HTERT RPE-1 (cell line): Measurements from ENCODE around the gene MYO18A.
"Not testable (repeated sequence)": the region's sequence is repeated elsewhere in the genome, so short reads cannot be mapped to it uniquely, and the experiment has no call there.

Source experiments
- in situ Hi-C: fragments of 300-500 bp; cut with MboI; formaldehyde crosslinking; loops from 4 replicates; pipeline ENCODE4 v1.14.3; 2020; ENCODE audit warnings: low sequenced_read_pairs

Gene MYO18A

DNA sequence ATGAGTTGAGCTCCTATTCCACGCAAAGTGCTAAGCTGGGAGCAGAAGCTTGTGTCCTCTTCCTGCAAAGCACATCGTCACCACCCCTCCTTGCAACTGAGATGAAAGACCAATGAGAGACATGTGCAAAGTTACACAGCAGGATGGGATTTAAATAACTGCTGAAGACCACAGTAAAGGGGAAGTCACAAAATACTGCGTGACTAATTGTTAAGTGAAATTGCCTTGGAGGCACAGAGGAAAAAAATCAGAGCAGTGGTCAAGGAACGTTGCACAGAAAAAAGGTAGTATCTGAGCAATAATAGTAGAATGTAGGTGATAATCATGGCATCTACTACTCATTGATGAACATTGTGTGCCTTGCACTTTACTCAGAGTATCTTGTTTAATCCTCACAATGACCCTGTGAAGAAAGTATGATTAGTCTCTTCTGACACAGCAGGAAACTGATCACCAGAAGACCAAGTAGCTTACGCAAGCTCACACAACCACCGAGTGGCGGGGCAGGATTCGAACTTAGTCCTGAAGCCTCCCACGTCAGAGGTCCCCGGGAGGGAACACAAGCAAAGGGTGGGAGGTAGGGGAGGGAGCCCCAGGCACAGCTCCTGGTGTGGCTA, 15.4 kb upstream of the MYO18A start:
- in situ Hi-C loops: no loop called here

DNA sequence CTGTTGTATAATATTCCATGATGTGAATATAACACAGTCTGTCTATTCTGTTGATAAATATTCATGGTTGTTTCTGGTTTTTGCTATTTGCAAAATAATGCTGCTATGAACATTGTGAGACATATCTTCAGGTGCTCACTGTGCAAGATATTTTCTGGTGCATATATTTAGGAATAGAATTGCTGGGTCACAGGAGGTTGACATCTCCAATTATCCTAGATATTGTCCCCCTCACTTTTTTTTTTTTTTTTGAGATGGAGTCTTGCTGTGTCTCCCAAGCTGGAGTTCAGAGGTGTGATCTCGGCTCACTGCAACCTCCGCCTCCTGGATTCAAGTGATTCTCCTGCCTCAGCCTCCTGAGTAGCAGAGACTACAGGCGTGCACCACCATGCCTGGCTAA, 14.5 kb upstream of the MYO18A start:
- in situ Hi-C loops: no loop called here

DNA sequence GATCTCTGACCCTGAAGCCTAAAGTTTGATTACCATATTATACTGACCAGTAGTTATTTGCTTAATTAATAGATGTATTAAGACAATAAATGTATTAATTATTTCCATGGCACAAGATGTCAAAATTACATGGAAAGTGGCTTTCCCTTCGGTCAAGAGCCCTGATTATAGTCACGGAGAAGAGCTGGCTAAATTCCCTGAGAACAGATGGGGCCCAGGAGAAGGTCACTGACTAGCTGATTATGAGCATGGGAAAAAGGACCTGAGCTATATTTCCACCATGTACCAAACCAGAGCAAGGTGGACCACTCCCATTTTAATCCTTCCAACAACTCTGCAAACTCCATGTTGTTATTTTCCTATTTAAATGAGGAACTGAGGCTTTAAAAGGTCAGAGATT, 12.9 kb upstream of the MYO18A start:
- in situ Hi-C loops: no loop called here

DNA sequence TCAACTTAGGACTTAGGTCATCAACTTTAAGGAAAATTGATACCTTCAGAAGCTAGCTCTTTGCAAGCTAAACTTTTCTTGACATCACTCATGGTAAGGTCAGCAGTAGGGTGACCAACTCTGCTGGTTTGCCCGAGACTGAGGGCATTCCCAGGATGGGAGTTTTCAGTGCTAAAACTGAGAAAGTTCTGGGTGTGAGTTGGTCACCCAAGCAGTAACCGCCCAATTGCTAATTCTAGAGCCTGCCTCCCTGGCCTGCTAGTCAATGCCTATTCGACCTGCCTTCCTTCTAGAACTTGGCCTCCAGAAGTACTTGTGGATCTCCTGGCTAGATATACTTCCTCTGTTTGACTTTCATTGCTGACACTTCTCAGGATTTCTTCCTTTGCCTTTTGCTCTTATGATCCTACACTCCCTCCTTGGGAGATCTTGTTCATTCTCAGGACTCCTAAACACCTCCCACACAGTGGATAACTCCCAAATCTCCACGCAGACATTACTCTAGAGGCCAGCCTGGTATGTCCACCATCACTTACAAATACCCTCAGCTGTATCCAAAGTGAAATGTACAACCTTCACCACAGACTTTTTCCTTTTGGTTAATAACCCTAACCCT, 10.5 kb upstream of the MYO18A start:
- in situ Hi-C loops: no loop called here

DNA sequence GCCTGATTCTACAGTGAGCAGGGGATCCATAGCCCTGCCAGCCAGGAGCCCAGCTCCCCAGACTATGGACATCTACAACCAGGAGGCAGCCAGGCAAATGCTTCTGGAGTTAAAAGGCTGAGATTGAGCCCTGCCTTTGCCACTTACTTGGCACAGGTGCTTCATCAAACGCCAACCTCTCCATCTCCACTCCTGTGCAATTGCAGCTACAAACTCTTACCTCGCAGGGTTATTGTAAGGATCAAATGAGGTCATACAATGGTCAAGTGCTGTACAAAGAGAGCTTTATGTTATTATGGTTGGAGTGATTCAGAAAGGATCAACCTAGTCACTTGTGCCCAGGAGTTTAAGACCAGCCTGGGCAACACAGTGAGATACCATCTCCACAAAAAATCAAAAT, 9.8 kb upstream of the MYO18A start:
- in situ Hi-C loops: no loop called here

DNA sequence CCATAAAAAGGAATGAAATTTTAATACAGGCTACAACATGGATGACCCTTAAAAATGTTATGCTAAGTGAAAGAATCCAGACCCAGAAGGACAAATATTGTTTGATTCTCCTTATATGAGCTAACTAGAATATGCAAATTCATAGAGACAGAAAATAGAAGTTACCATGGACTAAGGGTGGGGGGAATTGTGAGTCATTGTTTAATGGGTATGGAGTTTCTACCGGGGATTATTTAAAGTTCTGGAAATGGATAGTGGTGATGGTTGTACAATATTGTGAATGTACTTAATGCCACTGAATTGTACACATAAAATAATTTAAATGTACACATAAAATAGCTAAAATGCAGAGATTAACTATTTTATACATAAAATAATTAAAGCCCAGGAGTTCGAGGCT, 9.2 kb upstream of the MYO18A start:
- in situ Hi-C loops: no loop called here

DNA sequence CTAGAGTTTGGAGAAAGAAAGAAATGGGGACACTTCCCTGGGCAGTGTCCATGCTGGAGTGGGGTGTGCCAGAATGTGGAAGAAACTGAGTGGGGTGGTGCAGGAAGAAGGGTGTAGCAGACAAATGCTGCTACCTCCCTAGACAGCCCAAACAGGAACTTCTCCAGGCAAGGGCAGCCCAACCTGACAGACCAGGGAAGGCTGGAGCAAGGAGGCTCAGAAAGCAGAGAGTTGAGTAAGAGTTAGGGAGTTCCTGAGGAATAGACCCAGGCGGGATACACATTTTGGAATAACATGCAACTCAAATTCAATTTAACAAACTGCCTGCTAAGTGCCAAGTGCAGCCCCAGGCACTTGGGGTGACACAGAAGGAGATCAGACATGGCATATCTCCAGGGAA, 1.0 kb upstream of the MYO18A start:
- in situ Hi-C loops: no loop called here

DNA sequence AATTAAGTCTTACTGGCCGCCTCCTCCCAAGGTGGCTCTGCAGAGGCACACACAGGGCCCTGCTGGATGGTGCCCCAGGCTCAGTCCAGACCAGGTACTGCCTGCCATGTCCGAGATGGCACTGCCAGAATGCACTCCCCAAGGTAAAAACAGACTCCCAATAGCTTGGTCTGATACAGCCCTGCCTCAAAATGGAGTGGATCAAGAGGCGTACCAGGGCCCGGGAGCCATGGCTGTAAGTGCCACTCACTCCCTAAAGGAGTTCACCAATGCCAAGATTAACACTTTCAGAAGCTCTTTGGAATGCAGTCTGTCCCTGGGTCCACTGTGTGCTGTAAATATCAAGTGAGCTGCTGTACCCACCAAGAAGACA, 576 bp upstream of the MYO18A start:
- in situ Hi-C loops: no loop called here

DNA sequence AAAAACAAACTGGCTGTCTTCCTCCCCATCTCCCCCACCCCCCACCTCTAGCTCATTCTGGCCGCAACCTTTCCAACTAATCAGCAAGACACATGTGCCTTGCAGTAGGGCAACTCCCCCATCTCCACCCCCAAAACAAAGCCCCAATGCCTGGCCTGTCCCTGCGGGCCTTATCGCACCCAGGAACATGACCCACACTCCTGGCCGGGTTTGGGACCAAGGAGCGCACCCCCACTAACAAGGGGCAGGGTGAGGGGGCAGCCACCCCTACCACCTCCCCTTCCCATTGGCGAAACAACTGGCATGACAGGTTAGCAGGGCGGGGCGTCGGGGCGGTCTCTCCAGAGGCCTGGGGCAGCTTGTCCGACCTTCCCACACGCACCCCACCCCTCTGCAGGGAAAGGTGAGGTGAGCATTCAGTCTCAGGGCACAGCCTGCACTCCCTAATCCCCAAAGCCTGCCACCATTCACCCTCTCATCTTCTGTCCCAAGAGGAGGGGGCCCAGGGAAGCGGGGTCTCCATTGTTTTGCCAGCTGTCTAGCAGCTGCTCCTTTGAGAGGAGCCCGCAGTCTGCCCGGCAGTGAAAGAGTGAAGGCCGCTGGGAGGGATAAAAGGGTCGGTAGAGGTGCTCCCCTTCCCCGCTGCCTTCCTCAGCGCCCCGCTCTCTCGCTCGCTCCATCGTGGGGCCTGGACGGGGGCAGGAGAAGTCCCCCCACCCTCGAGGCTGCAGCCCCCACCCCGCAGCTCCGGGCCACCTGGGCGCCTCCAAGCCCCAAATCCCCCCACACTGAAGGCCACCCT, 765 bp downstream of the MYO18A start:
- in situ Hi-C loops: no loop called here

DNA sequence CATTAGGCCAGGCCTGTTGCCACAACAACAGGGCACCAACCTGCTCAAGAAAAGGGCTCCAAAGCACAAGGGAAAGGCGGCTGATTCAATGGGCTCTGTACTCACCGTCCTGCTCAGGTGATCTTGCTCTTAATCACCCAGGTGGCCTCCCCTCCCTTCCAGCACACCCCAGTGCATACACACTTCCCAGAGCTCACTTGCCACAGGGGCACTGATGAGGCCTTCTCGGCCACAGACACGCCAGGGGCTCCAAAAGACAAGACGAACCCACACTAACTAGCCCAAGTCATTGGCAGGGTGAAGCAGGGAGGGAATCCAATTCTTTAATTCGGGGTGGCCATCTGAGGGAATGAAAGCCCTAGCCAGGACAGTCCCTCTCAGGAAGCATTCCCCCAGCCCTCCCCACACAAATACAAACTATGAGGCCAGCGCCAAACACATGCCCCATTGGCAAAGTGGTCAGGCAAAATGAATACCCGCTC, 1.4 kb downstream of the MYO18A start:
- in situ Hi-C loops: no loop called here

DNA sequence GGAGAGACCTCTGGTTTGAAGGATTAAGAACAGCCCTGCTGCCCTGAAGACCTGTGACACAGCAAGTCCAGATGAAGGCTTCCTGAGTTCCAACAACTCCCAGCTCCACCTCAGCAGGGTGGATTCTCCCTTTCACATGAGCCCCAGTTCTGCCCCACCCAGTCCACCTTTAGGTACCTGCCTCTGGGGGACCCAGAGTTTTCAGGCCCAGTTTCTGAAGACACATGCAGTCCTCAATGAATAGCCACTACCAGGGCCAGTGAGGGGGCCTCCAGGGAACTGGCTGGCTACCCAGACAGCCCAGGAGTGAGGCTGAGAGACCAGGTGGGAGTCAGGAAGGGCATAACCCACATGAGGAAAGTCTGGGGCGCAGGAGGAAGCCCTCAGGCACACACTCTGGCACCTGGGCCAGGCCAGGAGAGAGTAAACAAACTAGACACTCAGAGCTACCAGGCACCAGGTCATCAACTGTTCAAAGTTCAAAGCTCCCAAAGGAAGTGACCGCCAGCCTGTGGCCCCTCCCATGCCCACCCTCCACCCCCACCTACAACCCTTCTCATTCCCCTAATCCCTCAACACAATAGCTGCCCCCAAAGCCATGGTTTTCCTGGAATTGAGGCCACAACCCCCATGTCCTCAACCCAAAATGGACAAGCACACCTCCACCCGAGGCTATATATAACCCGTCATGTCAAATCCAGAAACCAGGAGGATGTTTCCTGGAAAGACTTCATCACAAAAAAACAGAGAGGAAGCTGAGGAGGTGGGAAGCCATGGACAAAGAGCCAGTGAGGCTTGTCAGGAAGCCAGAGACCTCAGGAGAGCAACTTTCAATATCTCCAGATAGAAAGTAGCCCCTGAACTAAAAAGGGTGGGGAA, 2.1 kb downstream of the MYO18A start:
- in situ Hi-C loops: no loop called here

DNA sequence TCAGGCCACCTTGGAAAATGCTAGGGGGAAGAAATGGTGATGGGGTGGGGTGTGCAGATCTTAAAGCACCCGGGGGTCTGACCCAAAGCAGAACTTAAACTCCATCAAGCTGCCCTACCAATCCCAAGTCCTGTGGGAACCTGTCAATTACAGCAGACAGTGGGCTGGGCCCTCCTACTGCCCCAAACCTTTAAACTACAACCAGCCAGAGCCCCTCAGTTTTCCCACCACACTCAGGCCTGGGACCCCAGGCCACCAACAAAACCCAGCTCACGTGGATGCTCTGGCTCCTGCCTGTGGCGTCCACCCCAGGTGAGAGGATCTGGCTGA, 2.7 kb downstream of the MYO18A start:
- in situ Hi-C loops: no loop called here

DNA sequence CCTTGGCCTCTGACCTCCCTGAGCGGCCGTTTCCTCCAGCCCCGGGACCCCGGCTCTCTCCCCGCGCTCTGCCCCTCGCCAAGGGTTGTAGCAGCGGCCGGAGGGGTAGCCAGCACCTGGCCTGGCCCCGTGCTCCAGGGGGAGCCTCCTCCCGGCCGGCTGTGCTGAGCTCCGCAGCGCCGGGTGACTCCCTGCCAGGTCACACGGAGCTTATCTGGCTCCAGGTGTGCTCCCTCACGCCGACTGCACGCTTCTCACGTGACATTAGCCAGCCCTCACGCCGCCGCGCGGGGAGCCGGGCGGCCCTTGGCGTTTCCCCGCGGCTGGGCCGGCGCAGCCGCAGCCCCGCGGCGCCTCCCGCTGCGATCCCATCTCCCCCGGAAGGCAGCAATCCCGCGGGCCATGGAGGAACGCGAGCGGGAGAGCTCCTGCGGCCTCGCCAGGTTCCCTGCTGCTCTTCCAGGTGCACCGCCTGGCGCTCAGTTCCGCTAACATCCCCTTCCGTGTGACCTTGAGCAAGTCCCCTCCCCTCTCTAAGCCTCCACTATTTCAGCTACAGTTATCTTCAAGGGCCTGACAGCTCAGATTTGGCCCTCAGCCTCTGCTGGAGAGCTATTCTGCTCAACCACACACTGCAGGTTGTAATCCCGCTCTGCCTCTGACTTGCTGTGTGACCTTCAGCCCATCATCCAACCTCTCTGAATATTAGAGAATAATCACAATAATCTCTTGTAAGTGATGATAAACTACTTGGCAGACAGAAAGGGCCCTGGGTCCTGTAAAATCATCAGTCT, 3.4 kb downstream of the MYO18A start:
- in situ Hi-C loops: no loop called here

DNA sequence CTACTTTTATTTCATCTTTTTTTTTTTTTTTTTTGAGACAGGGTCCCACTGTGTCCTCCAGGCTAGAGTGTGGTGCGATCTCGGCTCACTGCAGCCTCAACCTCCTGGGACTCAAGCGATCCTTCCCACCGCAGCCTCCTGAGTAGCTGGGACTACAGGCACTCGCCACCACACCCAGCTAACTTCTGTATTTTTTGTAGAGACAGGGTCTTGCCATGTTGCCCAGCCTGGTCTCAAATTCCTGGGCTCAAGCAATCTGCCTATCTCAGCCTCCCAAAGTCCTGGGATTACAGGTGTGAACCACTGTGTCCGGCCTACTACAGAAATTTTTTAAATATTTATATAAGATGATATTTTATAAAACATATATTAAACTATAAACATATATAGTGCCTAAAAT, 4.8 kb downstream of the MYO18A start:
- in situ Hi-C loops: no loop called here

DNA sequence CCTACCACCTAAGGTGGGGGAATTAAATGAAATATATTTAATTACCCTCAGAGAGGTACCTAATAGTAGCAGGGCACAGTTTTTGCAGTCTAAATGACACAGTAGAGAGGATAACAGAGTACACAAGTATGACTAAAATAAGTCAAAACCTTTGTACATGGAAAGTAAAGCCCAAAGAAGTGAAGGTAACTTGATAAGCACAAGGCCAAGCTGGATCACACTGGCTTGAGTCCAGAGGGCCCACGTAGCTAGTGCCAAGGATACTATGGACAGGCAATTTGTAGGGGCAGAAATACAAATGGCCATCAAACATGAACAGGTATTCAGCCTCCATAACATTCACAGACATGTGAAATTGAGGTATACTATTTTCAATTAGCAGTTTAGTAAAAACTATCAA, 7.6 kb downstream of the MYO18A start:
- in situ Hi-C loops: no loop called here

DNA sequence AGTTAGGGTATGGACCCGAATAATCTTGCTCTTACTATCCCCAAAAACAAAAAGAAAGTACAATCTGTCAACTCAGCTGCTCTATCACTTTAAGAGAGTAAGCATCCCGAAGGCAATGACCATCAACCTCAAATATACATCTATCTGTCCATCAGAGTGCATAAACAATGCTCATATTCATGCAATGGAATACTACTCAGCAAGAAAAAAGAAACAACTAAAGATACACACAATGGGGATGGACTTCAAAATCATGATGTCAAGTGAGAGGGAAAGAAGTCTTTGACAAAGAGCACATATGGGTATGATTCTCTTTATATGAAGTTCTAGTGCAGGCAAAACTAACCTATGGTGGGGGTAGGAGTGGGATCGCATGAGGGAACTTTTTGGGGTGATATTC, 9.5 kb downstream of the MYO18A start:
- in situ Hi-C loops: no loop called here

DNA sequence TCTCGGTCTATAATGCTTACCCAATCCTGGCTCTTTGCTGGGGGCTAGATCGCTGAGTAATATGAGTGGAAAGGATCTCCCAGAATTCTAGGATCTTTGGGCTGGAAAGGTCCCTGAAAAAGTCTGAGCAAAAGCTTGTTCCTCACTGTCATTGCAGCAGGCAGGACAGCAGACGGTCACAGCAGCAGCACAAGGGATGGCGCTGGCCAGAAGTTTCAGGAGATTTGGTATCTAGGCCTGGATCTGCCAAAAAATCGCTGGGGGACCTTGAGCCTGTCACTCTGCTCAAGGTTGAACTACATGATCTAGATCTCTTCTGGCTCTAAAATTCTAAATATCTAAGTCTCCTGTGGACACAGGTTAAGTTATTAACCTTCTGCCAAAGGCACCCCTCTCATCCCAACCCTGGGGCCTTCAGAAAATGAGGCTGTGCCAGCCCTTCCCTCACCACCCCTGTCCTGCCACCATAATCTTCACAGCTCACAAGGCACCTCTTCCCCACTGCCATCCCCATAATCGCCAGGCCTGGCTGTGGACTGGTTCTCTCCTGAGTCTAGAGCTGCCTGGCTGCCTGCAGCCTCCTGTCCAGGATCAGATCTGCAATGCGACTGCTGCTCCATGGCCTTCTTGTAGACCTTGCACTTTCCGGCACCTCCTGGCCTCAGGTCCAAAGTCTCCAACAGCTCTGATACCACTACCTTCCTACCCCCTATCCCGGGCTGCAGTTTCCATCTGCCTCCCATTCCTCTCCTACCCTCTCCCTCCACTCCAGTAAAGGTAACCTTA, 10.2 kb downstream of the MYO18A start:
- in situ Hi-C loops: no loop called here

DNA sequence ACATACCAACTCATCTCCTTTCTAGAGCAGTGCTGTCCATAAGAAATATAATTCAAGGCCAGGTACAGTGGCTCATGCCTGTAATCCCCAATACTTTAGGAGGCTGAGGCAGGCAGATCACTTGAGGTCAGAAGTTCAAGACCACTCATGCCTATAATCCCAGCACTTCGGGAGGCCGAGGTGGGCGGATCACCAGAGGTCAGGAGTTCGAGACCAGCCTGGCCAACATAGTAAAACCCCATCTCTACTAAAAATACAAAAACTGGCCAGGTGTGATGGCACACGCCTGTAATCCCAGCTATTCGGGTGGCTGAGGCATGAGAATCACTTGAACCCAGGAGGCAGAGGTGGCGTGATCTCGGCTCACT, 11.5 kb downstream of the MYO18A start:
- in situ Hi-C loops: not testable (repeated sequence)

DNA sequence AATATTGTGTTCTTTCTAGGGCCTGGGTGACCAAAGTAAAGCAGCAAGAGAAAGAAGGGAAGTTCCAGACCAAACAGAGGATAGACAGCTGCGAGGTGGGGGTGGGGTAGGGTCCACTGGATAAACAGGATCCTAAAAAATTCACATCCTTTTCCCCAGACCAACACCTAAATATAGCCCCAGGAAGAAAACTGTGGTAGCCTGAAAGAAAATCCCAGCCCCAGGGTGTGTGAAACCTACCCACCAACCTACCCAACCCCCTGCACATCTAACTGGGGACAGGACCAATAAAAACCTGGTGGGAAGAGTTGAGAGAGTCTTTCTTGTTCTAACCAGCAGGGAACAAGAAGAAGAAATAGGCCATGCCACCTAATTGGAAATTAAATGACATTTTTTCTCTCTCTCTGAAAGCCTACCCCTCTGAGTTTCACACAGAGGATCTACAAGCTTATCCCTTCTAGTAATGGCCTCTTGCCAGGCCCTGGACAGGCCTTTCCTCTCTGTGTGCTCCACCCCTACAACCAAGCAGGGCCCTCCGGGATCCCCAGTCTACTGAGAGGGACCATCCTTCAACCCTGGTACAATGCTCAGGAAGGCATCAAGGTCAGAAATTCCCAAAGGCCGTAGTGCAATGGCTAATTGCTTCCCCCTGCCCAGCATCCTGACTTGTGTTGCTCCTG, 12.0 kb downstream of the MYO18A start:
- in situ Hi-C loops: no loop called here
